ENCODE data around the gene SLF1.

Gene SLF1

GRCh38 chr5:94725142-94725541 lies 106.7 kb downstream of the SLF1 start:
- DNase-seq (ENCODE audit: low read depth), result no peak
- Histone ChIP-seq H3K9ac (ENCODE audit: low read length) (no peak overlapping the region), H3K4me3 (ENCODE audit: low read length) (no peak overlapping the region), H3K4me1 (ENCODE audit: control insufficient read depth, insufficient read depth, low read length) (no peaks in the 10 kb centered on the region), H3K27me3 (replicated peaks; ENCODE audit: control insufficient read depth, insufficient read depth, low read length) (no peaks in the 10 kb centered on the region), H3K9me3 (ENCODE audit: control insufficient read depth, low read length) (no peaks in the 10 kb centered on the region), H3K36me3 (ENCODE audit: control insufficient read depth, insufficient read depth, low read length, severe bottlenecking) (no peaks in the 10 kb centered on the region)

DNA sequence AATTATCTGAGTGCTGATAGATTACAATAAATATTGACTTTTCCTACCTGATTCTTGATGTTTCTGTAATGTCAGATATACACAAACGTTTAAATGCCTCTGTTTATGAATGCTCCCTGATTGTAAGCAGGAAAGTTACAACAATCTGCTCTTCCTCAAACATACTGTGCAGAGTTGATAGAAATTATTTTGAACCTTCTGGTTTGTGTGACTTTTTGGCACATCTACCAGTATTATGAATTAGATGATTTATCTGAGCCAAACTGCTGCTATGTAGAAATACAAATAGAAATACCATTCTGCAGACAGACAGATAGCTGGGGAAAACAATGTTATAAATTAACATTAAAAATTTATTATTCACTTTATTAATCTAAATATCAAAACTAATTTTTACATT lies 113.0 kb downstream of the SLF1 start:
- no peaks in the 10 kb centered on the region for H3K4me1 ChIP-seq (ENCODE audit: control insufficient read depth, insufficient read depth, low read length)
- H3K9ac ChIP-seq (ENCODE audit: low read length), result no peak overlapping the region
- H3K36me3 ChIP-seq (ENCODE audit: control insufficient read depth, insufficient read depth, low read length, severe bottlenecking), result no peaks in the 10 kb centered on the region
- H3K9me3 ChIP-seq (ENCODE audit: control insufficient read depth, low read length), result no peaks in the 10 kb centered on the region
- H3K4me3 ChIP-seq (ENCODE audit: low read length), result no peak overlapping the region
- H3K27me3 ChIP-seq (replicated peaks; ENCODE audit: control insufficient read depth, insufficient read depth, low read length), result no peaks in the 10 kb centered on the region
- no peak for DNase-seq (ENCODE audit: low read depth)

GRCh38 chr5:94736498-94736897 lies 118.0 kb downstream of the SLF1 start:
- Histone ChIP-seq H3K36me3 (ENCODE audit: control insufficient read depth, insufficient read depth, low read length, severe bottlenecking) (no peaks in the 10 kb centered on the region), H3K27me3 (replicated peaks; ENCODE audit: control insufficient read depth, insufficient read depth, low read length) (no peaks in the 10 kb centered on the region), H3K4me3 (ENCODE audit: low read length) (no peak overlapping the region)

DNA sequence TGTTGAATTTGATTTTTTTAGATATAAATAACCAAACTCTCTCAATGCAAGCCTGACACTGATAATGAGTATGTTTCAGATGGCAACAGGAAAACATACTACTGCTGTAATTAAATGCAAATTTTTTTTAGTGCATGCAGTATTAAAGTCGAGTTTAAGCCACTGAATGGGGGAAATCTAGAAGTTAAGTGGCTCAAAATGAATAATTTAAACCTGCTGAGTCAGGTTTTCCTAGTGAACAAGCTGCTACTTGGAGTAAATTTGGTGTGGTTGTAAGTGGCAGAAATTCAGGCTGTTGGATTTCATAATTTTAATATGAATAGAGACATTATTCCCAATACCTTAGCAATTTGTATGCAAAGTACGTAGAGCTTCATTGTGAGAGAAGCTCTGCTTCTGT lies 121.8 kb downstream of the SLF1 start:
- Histone ChIP-seq H3K9ac (ENCODE audit: low read length) (no peak overlapping the region), H3K36me3 (ENCODE audit: control insufficient read depth, insufficient read depth, low read length, severe bottlenecking) (no peaks in the 10 kb centered on the region), H3K9me3 (ENCODE audit: control insufficient read depth, low read length) (no peaks in the 10 kb centered on the region), H3K4me1 (ENCODE audit: control insufficient read depth, insufficient read depth, low read length) (peaks cover 3% of the 10 kb centered on the region), H3K4me3 (ENCODE audit: low read length) (no peak overlapping the region), H3K27me3 (replicated peaks; ENCODE audit: control insufficient read depth, insufficient read depth, low read length) (no peaks in the 10 kb centered on the region)
- no peak for DNase-seq (ENCODE audit: low read depth)

More at GRCh38 chr5:94736498-94736897, 118.0 kb downstream of the SLF1 start:
- H3K9ac ChIP-seq (ENCODE audit: low read length), result no peak overlapping the region
- DNase-seq (ENCODE audit: low read depth), result no peak
- no peaks in the 10 kb centered on the region for H3K9me3 ChIP-seq (ENCODE audit: control insufficient read depth, low read length)
- peaks cover 3% of the 10 kb centered on the region for H3K4me1 ChIP-seq (ENCODE audit: control insufficient read depth, insufficient read depth, low read length)

DNA sequence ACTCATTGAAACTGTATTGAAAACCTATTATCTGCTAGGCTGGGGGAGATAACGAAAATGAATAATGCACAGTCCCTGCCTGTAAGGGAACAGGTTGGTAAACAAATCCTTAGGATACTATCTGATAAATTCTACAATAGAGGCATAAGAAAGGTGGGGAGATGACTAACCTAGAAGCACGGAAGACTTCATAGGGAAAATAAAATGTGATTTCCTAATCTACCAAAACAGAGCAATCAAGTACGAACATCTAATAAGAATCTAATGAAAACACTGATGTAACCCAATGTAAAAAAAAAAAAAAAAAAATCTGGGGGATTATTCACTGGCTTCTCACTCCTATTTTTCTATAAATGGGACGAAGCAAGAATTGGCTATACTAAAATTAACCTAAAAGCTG lies 124.4 kb downstream of the SLF1 start:
- H3K4me1 ChIP-seq (ENCODE audit: control insufficient read depth, insufficient read depth, low read length), result peaks cover 18% of the 10 kb centered on the region
- no peak overlapping the region for H3K9ac ChIP-seq (ENCODE audit: low read length)
- no peak overlapping the region for H3K4me3 ChIP-seq (ENCODE audit: low read length)
- DNase-seq (ENCODE audit: low read depth), result no peak
- no peaks in the 10 kb centered on the region for H3K9me3 ChIP-seq (ENCODE audit: control insufficient read depth, low read length)
- no peaks in the 10 kb centered on the region for H3K36me3 ChIP-seq (ENCODE audit: control insufficient read depth, insufficient read depth, low read length, severe bottlenecking)
- H3K27me3 ChIP-seq (replicated peaks; ENCODE audit: control insufficient read depth, insufficient read depth, low read length), result no peaks in the 10 kb centered on the region

DNA sequence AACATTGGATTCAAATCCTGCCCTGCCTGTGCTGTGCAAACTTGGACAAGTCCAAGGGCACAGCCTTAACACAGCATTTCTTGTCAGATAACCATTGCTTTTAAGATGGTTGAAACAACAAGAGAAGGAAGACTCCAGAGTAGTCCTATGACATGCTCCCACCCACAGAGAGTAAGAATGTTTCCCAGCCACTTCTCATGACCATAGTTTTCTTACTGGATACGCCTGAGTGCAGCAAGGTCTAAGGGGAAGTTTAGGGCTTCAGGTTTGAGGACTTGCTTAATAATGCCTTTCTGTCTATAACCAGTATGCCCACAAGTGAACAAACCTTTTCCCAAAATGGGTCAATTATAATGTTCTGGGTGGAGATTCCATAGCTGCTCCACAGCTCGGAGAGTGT lies 126.4 kb downstream of the SLF1 start:
- H3K27me3 ChIP-seq (replicated peaks; ENCODE audit: control insufficient read depth, insufficient read depth, low read length), result no peaks in the 10 kb centered on the region
- H3K9ac ChIP-seq (ENCODE audit: low read length), result no peak overlapping the region
- no peak overlapping the region for H3K4me3 ChIP-seq (ENCODE audit: low read length)
- peaks cover 18% of the 10 kb centered on the region for H3K4me1 ChIP-seq (ENCODE audit: control insufficient read depth, insufficient read depth, low read length)
- H3K9me3 ChIP-seq (ENCODE audit: control insufficient read depth, low read length), result no peaks in the 10 kb centered on the region
- H3K36me3 ChIP-seq (ENCODE audit: control insufficient read depth, insufficient read depth, low read length, severe bottlenecking), result no peaks in the 10 kb centered on the region
- no peak for DNase-seq (ENCODE audit: low read depth)

DNA sequence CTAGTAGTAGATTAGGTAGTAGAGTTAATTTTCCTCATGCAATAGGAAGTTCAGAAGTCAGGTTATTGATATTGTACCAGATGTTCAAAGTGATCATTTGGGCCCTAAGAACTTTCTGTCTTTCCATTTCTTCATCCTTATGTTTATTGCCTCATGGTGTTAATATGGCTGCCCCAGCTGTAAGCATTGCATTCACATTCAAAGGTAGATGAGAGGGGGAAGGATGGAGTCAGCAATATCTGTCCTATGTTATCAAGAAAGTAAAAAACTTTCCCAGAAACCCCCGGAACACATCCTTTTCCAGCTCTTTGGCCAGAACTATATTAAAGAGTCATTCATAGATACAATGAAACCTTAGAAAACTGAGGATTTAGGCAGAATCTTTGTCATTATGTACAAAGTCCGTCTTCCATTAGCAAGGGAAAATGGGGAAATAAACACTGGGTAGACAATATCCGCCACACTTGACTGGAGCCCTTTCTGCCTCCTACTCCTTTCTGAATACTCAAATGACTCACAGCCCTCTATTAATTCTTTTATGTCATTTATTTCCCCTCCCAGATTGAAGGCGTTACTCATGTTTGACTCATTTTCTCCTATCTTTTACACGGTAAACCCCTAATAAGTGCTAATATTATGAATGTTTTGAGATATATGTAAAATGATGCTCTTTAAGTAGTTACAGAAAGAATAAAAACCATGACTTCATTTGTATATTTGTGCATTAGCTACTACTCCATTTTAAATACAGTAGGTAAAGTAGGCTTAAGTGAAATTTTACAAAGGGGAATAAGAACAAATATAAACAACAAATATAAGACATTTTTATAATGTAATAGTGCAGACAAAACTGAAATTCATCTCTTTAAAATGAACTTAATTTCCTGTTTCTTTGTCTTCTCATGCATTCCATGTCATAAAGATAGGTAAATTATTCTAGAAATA lies 127.6 kb downstream of the SLF1 start:
- Histone ChIP-seq H3K9ac (ENCODE audit: low read length) (no peak overlapping the region), H3K4me3 (ENCODE audit: low read length) (no peak overlapping the region), H3K9me3 (ENCODE audit: control insufficient read depth, low read length) (no peaks in the 10 kb centered on the region), H3K27me3 (replicated peaks; ENCODE audit: control insufficient read depth, insufficient read depth, low read length) (no peaks in the 10 kb centered on the region), H3K36me3 (ENCODE audit: control insufficient read depth, insufficient read depth, low read length, severe bottlenecking) (no peaks in the 10 kb centered on the region), H3K4me1 (ENCODE audit: control insufficient read depth, insufficient read depth, low read length) (peaks cover 15% of the 10 kb centered on the region)
- DNase-seq (ENCODE audit: low read depth), result no peak

- Histone ChIP-seq H3K4me1 (ENCODE audit: control insufficient read depth, insufficient read depth, low read length) (peaks cover 15% of the 10 kb centered on the region), H3K4me3 (ENCODE audit: low read length) (no peak overlapping the region), H3K27me3 (replicated peaks; ENCODE audit: control insufficient read depth, insufficient read depth, low read length) (no peaks in the 10 kb centered on the region), H3K9ac (ENCODE audit: low read length) (no peak overlapping the region), H3K9me3 (ENCODE audit: control insufficient read depth, low read length) (no peaks in the 10 kb centered on the region), H3K36me3 (ENCODE audit: control insufficient read depth, insufficient read depth, low read length, severe bottlenecking) (no peaks in the 10 kb centered on the region)
- DNase-seq (ENCODE audit: low read depth), result no peak
Measured at GRCh38 chr5:94746731-94747124, 128.3 kb downstream of the SLF1 start.

All from adipocyte (in vitro differentiated cells).